Measurements from ENCODE around the gene UBL4A.
"Not testable (repeated sequence)": the region's sequence is repeated elsewhere in the genome, so short reads cannot be mapped to it uniquely, and the experiment has no call there.

- TF ChIP-seq CTCF, POLR2A (IDR thresholded peaks at IDR 0.05): not testable (repeated sequence)
Observed at GRCh38 chrX:154496591-154497137, 10.2 kb upstream of the UBL4A start.

All from thyroid gland (tissue), 4 donors.